ENCODE results near the gene NBEA. TPM values are rescaled to one million over a fixed set of nuclear protein-coding genes. Genes with fewer than 3 reads are reported as not detected.

The NBEA gene
- total RNA-seq, 3 donors from 2014 or later = 7.5 to 18.6 (median 16.1) TPM

GRCh38 chr13:35649162-35649561, 707.1 kb downstream of the NBEA start:
- DNase-seq (ENCODE audit: low spot score in 2 of 2) = no peak
- Histone ChIP-seq H3K4me3 (no peak overlapping the region), H3K36me3 (no peaks in the 10 kb centered on the region), H3K9me3 (no peaks in the 10 kb centered on the region), H3K27ac (no peak overlapping the region), H3K27me3 (no peaks in the 10 kb centered on the region), H3K4me1 (no peaks in the 10 kb centered on the region)
- TF ChIP-seq POLR2AphosphoS5 (IDR thresholded peaks at IDR 0.05) = no peak
- no peak for TF ChIP-seq POLR2A (IDR thresholded peaks at IDR 0.05)
- TF ChIP-seq, protein P1, sequence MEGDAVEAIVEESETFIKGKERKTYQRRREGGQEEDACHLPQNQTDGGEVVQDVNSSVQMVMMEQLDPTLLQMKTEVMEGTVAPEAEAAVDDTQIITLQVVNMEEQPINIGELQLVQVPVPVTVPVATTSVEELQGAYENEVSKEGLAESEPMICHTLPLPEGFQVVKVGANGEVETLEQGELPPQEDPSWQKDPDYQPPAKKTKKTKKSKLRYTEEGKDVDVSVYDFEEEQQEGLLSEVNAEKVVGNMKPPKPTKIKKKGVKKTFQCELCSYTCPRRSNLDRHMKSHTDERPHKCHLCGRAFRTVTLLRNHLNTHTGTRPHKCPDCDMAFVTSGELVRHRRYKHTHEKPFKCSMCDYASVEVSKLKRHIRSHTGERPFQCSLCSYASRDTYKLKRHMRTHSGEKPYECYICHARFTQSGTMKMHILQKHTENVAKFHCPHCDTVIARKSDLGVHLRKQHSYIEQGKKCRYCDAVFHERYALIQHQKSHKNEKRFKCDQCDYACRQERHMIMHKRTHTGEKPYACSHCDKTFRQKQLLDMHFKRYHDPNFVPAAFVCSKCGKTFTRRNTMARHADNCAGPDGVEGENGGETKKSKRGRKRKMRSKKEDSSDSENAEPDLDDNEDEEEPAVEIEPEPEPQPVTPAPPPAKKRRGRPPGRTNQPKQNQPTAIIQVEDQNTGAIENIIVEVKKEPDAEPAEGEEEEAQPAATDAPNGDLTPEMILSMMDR (IDR thresholded peaks at IDR 0.05) = no peak
- intact Hi-C loops (cut with DNase I; ENCODE audit: low total_unique reads) = loop anchor here (5.0 kb wide), 1 partner anchor 637 kb away; no protein-coding TSS in a partner anchor

DNA sequence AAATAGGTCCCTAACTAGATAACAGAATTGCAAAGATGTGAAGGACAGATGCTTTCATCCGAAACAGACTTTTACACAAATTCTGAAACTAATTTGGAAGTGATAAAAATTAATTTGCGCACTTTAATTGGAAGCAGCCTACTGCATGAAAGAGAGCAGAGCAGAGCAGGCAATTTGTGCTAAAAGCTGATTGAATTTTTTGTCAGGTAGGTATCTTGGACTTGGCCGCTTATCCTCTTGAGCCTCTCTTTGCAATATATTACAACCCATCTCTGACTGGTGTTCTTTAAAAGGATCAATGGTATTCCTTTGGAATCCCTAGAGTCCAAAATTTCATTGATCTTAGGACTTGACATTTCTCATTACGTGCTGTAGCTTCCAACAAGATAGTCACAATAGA, 717.7 kb downstream of the NBEA start:
- TF ChIP-seq, protein P1 (IDR thresholded peaks at IDR 0.05) = no peak
- TF ChIP-seq POLR2AphosphoS5 (IDR thresholded peaks at IDR 0.05) (no peak), POLR2A (IDR thresholded peaks at IDR 0.05) (no peak)
- no peak overlapping the region for H3K27ac ChIP-seq
- no peaks in the 10 kb centered on the region for H3K4me1 ChIP-seq
- no peak overlapping the region for H3K4me3 ChIP-seq
- DNase-seq (ENCODE audit: low spot score in 2 of 2) = no peak
- no peaks in the 10 kb centered on the region for H3K36me3 ChIP-seq
- H3K9me3 ChIP-seq = no peaks in the 10 kb centered on the region
- intact Hi-C loops (cut with DNase I; ENCODE audit: low total_unique reads) = no loop called here
- H3K27me3 ChIP-seq = no peaks in the 10 kb centered on the region

GRCh38 chr13:35664747-35665146, 722.7 kb downstream of the NBEA start:
- intact Hi-C loops (cut with DNase I; ENCODE audit: low total_unique reads) = no loop called here
- TF ChIP-seq, protein P1 (IDR thresholded peaks at IDR 0.05) = no peak
- TF ChIP-seq POLR2AphosphoS5 (IDR thresholded peaks at IDR 0.05) = no peak
- no peak for TF ChIP-seq POLR2A (IDR thresholded peaks at IDR 0.05)
- Histone ChIP-seq H3K27me3 (no peaks in the 10 kb centered on the region), H3K4me3 (no peak overlapping the region), H3K4me1 (no peaks in the 10 kb centered on the region), H3K9me3 (no peaks in the 10 kb centered on the region), H3K36me3 (no peaks in the 10 kb centered on the region), H3K27ac (no peak overlapping the region)
- no peak for DNase-seq (ENCODE audit: low spot score in 2 of 2)

- TF ChIP-seq POLR2A (IDR thresholded peaks at IDR 0.05) = no peak
- TF ChIP-seq, protein P1 (IDR thresholded peaks at IDR 0.05) = no peak
- no peak for TF ChIP-seq POLR2AphosphoS5 (IDR thresholded peaks at IDR 0.05)
- no peaks in the 10 kb centered on the region for H3K27me3 ChIP-seq
Observed at GRCh38 chr13:35669321-35669720, 727.3 kb downstream of the NBEA start.

GRCh38 chr13:35672611-35673010, 730.5 kb downstream of the NBEA start:
- no peak for TF ChIP-seq POLR2A (IDR thresholded peaks at IDR 0.05)
- TF ChIP-seq POLR2AphosphoS5 (IDR thresholded peaks at IDR 0.05) = no peak
- TF ChIP-seq, protein P1 (IDR thresholded peaks at IDR 0.05) = no peak

More at GRCh38 chr13:35669321-35669720, 727.3 kb downstream of the NBEA start:
- Histone ChIP-seq H3K4me3 (no peak overlapping the region), H3K36me3 (no peaks in the 10 kb centered on the region), H3K4me1 (no peaks in the 10 kb centered on the region), H3K27ac (no peak overlapping the region), H3K9me3 (no peaks in the 10 kb centered on the region)
- DNase-seq (ENCODE audit: low spot score in 2 of 2) = no peak
- intact Hi-C loops (cut with DNase I; ENCODE audit: low total_unique reads) = no loop called here

More at GRCh38 chr13:35672611-35673010, 730.5 kb downstream of the NBEA start:
- Histone ChIP-seq H3K36me3 (no peaks in the 10 kb centered on the region), H3K4me1 (no peaks in the 10 kb centered on the region), H3K4me3 (no peak overlapping the region), H3K27ac (no peak overlapping the region), H3K9me3 (peaks cover 0 to 7% of the 10 kb centered on the region in 2 donors), H3K27me3 (no peaks in the 10 kb centered on the region)
- DNase-seq (ENCODE audit: low spot score in 2 of 2) = no peak
- intact Hi-C loops (cut with DNase I; ENCODE audit: low total_unique reads) = loop anchor here (5.0 kb wide), 1 partner anchor 1245 kb away; no protein-coding TSS in a partner anchor

Measured in breast epithelium (tissue), 4 donors.